Sigmoid colon (tissue), 7 donors: ENCODE data around the gene IL27RA. TPM values are rescaled to one million over a fixed set of nuclear protein-coding genes. Genes with fewer than 3 reads are reported as not detected.

Experiments
- DNase-seq: peaks from one replicate; pipeline ENCODE4 v3.0.0-alpha.2; 2019
- H3K27ac ChIP-seq, 4 donors: fragments of 200-600 bp; sonication (generic); one replicate each; pipeline ENCODE4 v1.5.1; 2016 to 2019; ENCODE audit warnings: mild to moderate bottlenecking in 1 of 4
- H3K27me3 ChIP-seq, 3 donors: fragments of 200-600 bp; sonication (generic); one replicate each; pipeline ENCODE4 v1.5.1; 2019; ENCODE audit warnings: mild to moderate bottlenecking in 1 of 3
- H3K36me3 ChIP-seq, 4 donors: fragments of 200-600 bp; sonication (generic); one replicate each; pipeline ENCODE4 v1.5.1; 2016 to 2019
- H3K4me1 ChIP-seq, 4 donors: fragments of 200-600 bp; sonication (generic); one replicate each; pipeline ENCODE4 v1.5.1; 2017 to 2019
- H3K4me3 ChIP-seq, 4 donors: fragments of 200-600 bp; sonication (generic); one replicate each; pipeline ENCODE4 v1.5.1; 2017 to 2019; ENCODE audit warnings: mild to moderate bottlenecking in 2 of 4, moderate library complexity in 1 of 4
- H3K9me3 ChIP-seq, 4 donors: fragments of 200-600 bp in 3 of 4; sonication (generic) in 3 of 4; one replicate each; pipeline versions ENCODE4 v1.5.1 to v1.6.1; 2013 to 2019
- CTCF ChIP-seq, 4 experiments: fragments of 450-650 bp in 3 of 4; fragments of 200-600 bp in 1 of 4; IDR thresholded peaks; one replicate each; pipeline ENCODE4 v1.5.1; 2016 to 2019; ENCODE audit warnings: antibody characterized with exemption in 4 of 4, mild to moderate bottlenecking in 3 of 4, moderate library complexity in 2 of 4
- EP300 ChIP-seq, 4 donors: sonication (generic); formaldehyde crosslinking; IDR thresholded peaks; one replicate each; pipeline ENCODE4 v1.6.1; 2017; ENCODE audit warnings: antibody characterized with exemption in 4 of 4
- POLR2A ChIP-seq, 2 donors: fragments of 450-650 bp; IDR thresholded peaks; one replicate each; pipeline ENCODE4 v1.6.1; 2016; ENCODE audit warnings: antibody characterized with exemption in 2 of 2, mild to moderate bottlenecking in 2 of 2, moderate library complexity in 2 of 2
- POLR2AphosphoS5 ChIP-seq, 4 donors: sonication (generic); formaldehyde crosslinking; IDR thresholded peaks; one replicate each; pipeline ENCODE4 v1.6.1; 2017; ENCODE audit warnings: antibody characterized with exemption in 4 of 4
- WGBS, 2 donors: extraction: QIAGEN DNeasy Blood & Tissue Kit; methylation state at CpG; one replicate each; pipeline ENCODE4 v1.1.7; 2013; 5-methylcytosine and 5-hydroxymethylcytosine counted together
- intact Hi-C: fragments of 100-400 bp; cut with DNase I; formaldehyde crosslinking; loops from one replicate; pipeline ENCODE4 v1.15.1; 2023
- polyA plus RNA-seq, 3 donors: library from polyadenylated mRNA; stranded (reverse); fragments of 200-250 nt; gene quantifications; one replicate each; pipeline ENCODE4 v1.2.3, GENCODE V29; 2013
- total RNA-seq, 4 donors: library from RNA; depleted of rRNA; stranded (reverse); fragments of >200 nt; gene quantifications; one replicate each; pipeline ENCODE4 v1.1.0, GENCODE V29; 2016
- donor health status: healthy with polysubstance abuse.
- donor health status: Bipolar disorder and iron deficiency.
- donor health status: healthy.

Gene IL27RA
- total and polyA plus RNA-seq, 7 donors: 0.60 to 10.3 (median 1.5) TPM

GRCh38 chr19:14082675-14082960 lies 51.1 kb downstream of the IL27RA start:
- no peak overlapping the region for H3K4me3 ChIP-seq
- no peak for TF ChIP-seq POLR2AphosphoS5 (IDR thresholded peaks at IDR 0.05)
- no peak for TF ChIP-seq CTCF (IDR thresholded peaks at IDR 0.05)
- no peak for TF ChIP-seq EP300 (IDR thresholded peaks at IDR 0.05)
- peaks cover 0 to 22% (median 19%) of the 10 kb centered on the region in 4 donors for H3K4me1 ChIP-seq
- peaks cover 0 to 3% (median under 1%) of the 10 kb centered on the region in 4 donors for H3K36me3 ChIP-seq
- 22 to 67% methylated on average over 1 of the region's 1 CpG for whole genome bisulfite sequencing, 2 donors
- intact Hi-C loops: loop anchor here (10.0 kb wide), 1 partner anchor 288 kb away; the partner anchor contains the start of gene ZSWIM4
- DNase-seq: no peak
- no peaks in the 10 kb centered on the region for H3K27me3 ChIP-seq
- no peaks in the 10 kb centered on the region for H3K9me3 ChIP-seq
- peak overlapping the region in 2 of 4 donors; percentile 86 to 95 for H3K27ac ChIP-seq

GRCh38 chr19:14085309-14085995 lies 53.9 kb downstream of the IL27RA start, which contains the start of gene C19orf67:
C19orf67 (minus strand) TSS chr19:14085783; CDS start chr19:14085627, 156 bp downstream.
- WGBS, 2 donors: 47 to 71% methylated on average over 54 of the region's 54 CpGs
- H3K4me3 ChIP-seq: no peak within 1 kb of the TSS
- DNase-seq: no peak
- no peaks in the 10 kb centered on the region for H3K9me3 ChIP-seq
- H3K36me3 ChIP-seq: peaks cover 0 to 17% (median 12%) of the 10 kb centered on the region in 4 donors
- H3K4me1 ChIP-seq: peaks cover 0 to 25% (median 23%) of the 10 kb centered on the region in 4 donors
- no peak within 1 kb of the TSS for H3K27ac ChIP-seq
- no peak for TF ChIP-seq POLR2A (IDR thresholded peaks at IDR 0.05)
- H3K27me3 ChIP-seq: no peaks in the 10 kb centered on the region
- intact Hi-C loops: loop anchor here (10.0 kb wide), 1 partner anchor 291 kb away; the partner anchor contains the start of gene ZSWIM4

- WGBS, 2 donors: 76 to 78% methylated on average over 5 of the region's 5 CpGs
These were observed 54.5 kb downstream of the IL27RA start for GRCh38 chr19:14086098-14086497.

GRCh38 chr19:14088634-14089411 lies 57.3 kb downstream of the IL27RA start:
- intact Hi-C loops: loop anchor here (10.0 kb wide), 1 partner anchor 294 kb away; the partner anchor contains the start of gene ZSWIM4
- Histone ChIP-seq H3K4me1 (peaks cover 0 to 20% (median 17%) of the 10 kb centered on the region in 4 donors), H3K9me3 (peaks cover 4 to 6% (median 5%) of the 10 kb centered on the region in 4 donors), H3K27ac (peak overlapping the region; percentile 49 to 98 (median 92)), H3K27me3 (no peaks in the 10 kb centered on the region), H3K4me3 (peak overlapping the region; percentile 29 to 84 (median 72)), H3K36me3 (peaks cover 0 to 17% (median 12%) of the 10 kb centered on the region in 4 donors)
- no peak for DNase-seq
- TF ChIP-seq CTCF (IDR thresholded peaks at IDR 0.05) (no peak), POLR2AphosphoS5 (IDR thresholded peaks at IDR 0.05) (no peak), POLR2A (IDR thresholded peaks at IDR 0.05) (no peak), EP300 (IDR thresholded peaks at IDR 0.05) (no peak)
- WGBS, 2 donors: 87 to 91% methylated on average over 30 of the region's 30 CpGs

More at GRCh38 chr19:14086098-14086497, 54.5 kb downstream of the IL27RA start:
- intact Hi-C loops: loop anchor here (10.0 kb wide), 1 partner anchor 291 kb away; the partner anchor contains the start of gene ZSWIM4
- Histone ChIP-seq H3K27ac (no peak overlapping the region), H3K4me1 (peaks cover 0 to 21% (median 19%) of the 10 kb centered on the region in 4 donors), H3K36me3 (peaks cover 0 to 17% (median 12%) of the 10 kb centered on the region in 4 donors), H3K4me3 (no peak overlapping the region), H3K27me3 (no peaks in the 10 kb centered on the region), H3K9me3 (no peaks in the 10 kb centered on the region)
- DNase-seq: no peak
- no peak for TF ChIP-seq POLR2A (IDR thresholded peaks at IDR 0.05)
- TF ChIP-seq POLR2AphosphoS5 (IDR thresholded peaks at IDR 0.05): no peak
- no peak for TF ChIP-seq EP300 (IDR thresholded peaks at IDR 0.05)
- TF ChIP-seq CTCF (IDR thresholded peaks at IDR 0.05): no peak

- no peak for DNase-seq
- Histone ChIP-seq H3K4me1 (peaks cover 0 to 20% (median 17%) of the 10 kb centered on the region in 4 donors), H3K4me3 (peak overlapping the region; percentile 29 to 84 (median 72)), H3K27ac (peak overlapping the region; percentile 49 to 98 (median 92)), H3K27me3 (no peaks in the 10 kb centered on the region), H3K9me3 (peaks cover 4 to 6% (median 5%) of the 10 kb centered on the region in 4 donors), H3K36me3 (peaks cover 0 to 17% (median 12%) of the 10 kb centered on the region in 4 donors)
- intact Hi-C loops: loop anchor here (10.0 kb wide), 1 partner anchor 295 kb away; the partner anchor contains the start of gene ZSWIM4
- TF ChIP-seq POLR2AphosphoS5 (IDR thresholded peaks at IDR 0.05): no peak
- no peak for TF ChIP-seq POLR2A (IDR thresholded peaks at IDR 0.05)
- TF ChIP-seq EP300 (IDR thresholded peaks at IDR 0.05): no peak
- TF ChIP-seq CTCF (IDR thresholded peaks at IDR 0.05): no peak
- 16 to 22% methylated on average over 16 of the region's 16 CpGs for WGBS, 2 donors
These were observed 57.8 kb downstream of the IL27RA start for GRCh38 chr19:14089412-14089661.
